Activated T-helper 17 cell treated with anti-CD3 and anti-CD28 coated beads, Interleukin-2, amount 50 U/mL, for 72 hours (primary cell): ENCODE results near the gene FANCC. TPM values are rescaled to one million over a fixed set of nuclear protein-coding genes. Genes with fewer than 3 reads are reported as not detected.
A peak's percentile ranks its signal among the peaks of the same experiment; 100 is the strongest.

Experiments
- ATAC-seq: fragments of 150-1000 bp; cut with Tn5 transposase; replicated peaks from 2 replicates; pipeline ENCODE4 v1.10.0; 2021; ENCODE audit warnings: mild to moderate bottlenecking, moderate library complexity
- H3K27ac Mint-ChIP-seq: one replicate; pipeline ENCODE4 v1.8.0; 2022; ENCODE audit warnings: mixed read lengths
- H3K27me3 Mint-ChIP-seq: one replicate; pipeline ENCODE4 v1.8.0; 2022; ENCODE audit warnings: mixed read lengths
- H3K36me3 Mint-ChIP-seq: one replicate; pipeline ENCODE4 v1.8.0; 2022; ENCODE audit warnings: low read depth, mild to moderate bottlenecking, mixed read lengths
- H3K4me1 Mint-ChIP-seq: one replicate; pipeline ENCODE4 v1.8.0; 2022; ENCODE audit warnings: mixed read lengths
- H3K4me3 Mint-ChIP-seq: one replicate; pipeline ENCODE4 v1.8.0; 2022; ENCODE audit warnings: mild to moderate bottlenecking, mixed read lengths
- H3K9me3 Mint-ChIP-seq: one replicate; pipeline ENCODE4 v1.8.0; 2022; ENCODE audit warnings: mixed read lengths
- total RNA-seq, 2 donors: library from RNA; stranded (reverse); gene quantifications; one replicate each; pipeline ENCODE4 v1.2.3, GENCODE V29; 2022

The FANCC gene
- total RNA-seq: 10 to 100 TPM in 1 of 2 donors, 1 to 10 TPM in 1; 8.8 to 13.8 TPM

GRCh38 chr9:95317119-95317892 lies at the start of gene FANCC:
FANCC (minus strand) TSS chr9:95317709; CDS start chr9:95249291, 68,418 bp downstream.
- no peaks in the 10 kb centered on the region for H3K27me3 Mint-ChIP-seq
- ATAC-seq: peak; percentile 91
- H3K36me3 Mint-ChIP-seq: no peaks in the 10 kb centered on the region
- peak within 1 kb of the TSS; percentile 85 for H3K27ac Mint-ChIP-seq
- H3K4me1 Mint-ChIP-seq: no peaks in the 10 kb centered on the region
- no peaks in the 10 kb centered on the region for H3K9me3 Mint-ChIP-seq
- H3K4me3 Mint-ChIP-seq: peak within 1 kb of the TSS; percentile 87

GRCh38 chr9:95366731-95367325 lies 49.3 kb upstream of the FANCC start:
- Mint-ChIP-seq H3K4me1 (no peaks in the 10 kb centered on the region), H3K4me3 (no peak overlapping the region), H3K27ac (no peak overlapping the region), H3K36me3 (no peaks in the 10 kb centered on the region), H3K9me3 (no peaks in the 10 kb centered on the region), H3K27me3 (peaks cover 36% of the 10 kb centered on the region)
- no peak for ATAC-seq

- no peak for ATAC-seq
- H3K4me1 Mint-ChIP-seq: no peaks in the 10 kb centered on the region
- no peaks in the 10 kb centered on the region for H3K36me3 Mint-ChIP-seq
- H3K4me3 Mint-ChIP-seq: no peak overlapping the region
- H3K27ac Mint-ChIP-seq: no peak overlapping the region
- no peaks in the 10 kb centered on the region for H3K9me3 Mint-ChIP-seq
- peaks cover 36% of the 10 kb centered on the region for H3K27me3 Mint-ChIP-seq
Observed at GRCh38 chr9:95365766-95366165, 48.3 kb upstream of the FANCC start.

- H3K27ac Mint-ChIP-seq: no peak overlapping the region
- no peaks in the 10 kb centered on the region for H3K4me1 Mint-ChIP-seq
- H3K27me3 Mint-ChIP-seq: peaks cover 25% of the 10 kb centered on the region
- H3K9me3 Mint-ChIP-seq: no peaks in the 10 kb centered on the region
- no peaks in the 10 kb centered on the region for H3K36me3 Mint-ChIP-seq
- no peak overlapping the region for H3K4me3 Mint-ChIP-seq
- ATAC-seq: no peak
Observed at GRCh38 chr9:95363051-95363841, 45.7 kb upstream of the FANCC start.

GRCh38 chr9:95360866-95361265 lies 43.4 kb upstream of the FANCC start:
- no peak for ATAC-seq
- H3K9me3 Mint-ChIP-seq: no peaks in the 10 kb centered on the region
- no peaks in the 10 kb centered on the region for H3K4me1 Mint-ChIP-seq
- no peak overlapping the region for H3K27ac Mint-ChIP-seq
- no peaks in the 10 kb centered on the region for H3K36me3 Mint-ChIP-seq
- peaks cover 24% of the 10 kb centered on the region for H3K27me3 Mint-ChIP-seq
- no peak overlapping the region for H3K4me3 Mint-ChIP-seq

- H3K36me3 Mint-ChIP-seq: no peaks in the 10 kb centered on the region
- H3K4me1 Mint-ChIP-seq: no peaks in the 10 kb centered on the region
- H3K27me3 Mint-ChIP-seq: peaks cover 23% of the 10 kb centered on the region
- no peaks in the 10 kb centered on the region for H3K9me3 Mint-ChIP-seq
- no peak overlapping the region for H3K27ac Mint-ChIP-seq
- H3K4me3 Mint-ChIP-seq: no peak overlapping the region
- no peak for ATAC-seq
Observed at GRCh38 chr9:95357316-95357715, 39.8 kb upstream of the FANCC start.

- Mint-ChIP-seq H3K4me1 (no peaks in the 10 kb centered on the region), H3K9me3 (no peaks in the 10 kb centered on the region), H3K27ac (no peak overlapping the region), H3K36me3 (no peaks in the 10 kb centered on the region), H3K4me3 (no peak overlapping the region), H3K27me3 (peaks cover 19% of the 10 kb centered on the region)
- no peak for ATAC-seq
Observed at GRCh38 chr9:95355500-95355899, 38.0 kb upstream of the FANCC start.

GRCh38 chr9:95351051-95351450 lies 33.5 kb upstream of the FANCC start:
- peaks cover 23% of the 10 kb centered on the region for H3K27me3 Mint-ChIP-seq
- ATAC-seq: no peak
- H3K4me3 Mint-ChIP-seq: no peak overlapping the region
- H3K4me1 Mint-ChIP-seq: no peaks in the 10 kb centered on the region
- no peak overlapping the region for H3K27ac Mint-ChIP-seq
- H3K9me3 Mint-ChIP-seq: no peaks in the 10 kb centered on the region
- H3K36me3 Mint-ChIP-seq: no peaks in the 10 kb centered on the region

- Mint-ChIP-seq H3K36me3 (no peaks in the 10 kb centered on the region), H3K4me1 (no peaks in the 10 kb centered on the region), H3K4me3 (peak overlapping the region; percentile 40), H3K9me3 (no peaks in the 10 kb centered on the region), H3K27me3 (peaks cover 20% of the 10 kb centered on the region), H3K27ac (no peak overlapping the region)
- ATAC-seq: no peak
Observed at GRCh38 chr9:95350266-95350665, 32.8 kb upstream of the FANCC start.

GRCh38 chr9:95349091-95350038 lies 31.9 kb upstream of the FANCC start:
- Mint-ChIP-seq H3K27me3 (peaks cover 15% of the 10 kb centered on the region), H3K4me1 (no peaks in the 10 kb centered on the region), H3K4me3 (peak overlapping the region; percentile 40), H3K36me3 (no peaks in the 10 kb centered on the region), H3K27ac (no peak overlapping the region), H3K9me3 (no peaks in the 10 kb centered on the region)
- ATAC-seq: no peak

- Mint-ChIP-seq H3K36me3 (no peaks in the 10 kb centered on the region), H3K27me3 (peaks cover 13% of the 10 kb centered on the region), H3K4me3 (no peak overlapping the region), H3K4me1 (peaks cover 5% of the 10 kb centered on the region), H3K27ac (no peak overlapping the region), H3K9me3 (no peaks in the 10 kb centered on the region)
- ATAC-seq: no peak
Observed at GRCh38 chr9:95346021-95346420, 28.5 kb upstream of the FANCC start.

- H3K27ac Mint-ChIP-seq: no peak overlapping the region
- peaks cover 5% of the 10 kb centered on the region for H3K4me1 Mint-ChIP-seq
- H3K27me3 Mint-ChIP-seq: peaks cover 11% of the 10 kb centered on the region
- no peaks in the 10 kb centered on the region for H3K36me3 Mint-ChIP-seq
- H3K9me3 Mint-ChIP-seq: no peaks in the 10 kb centered on the region
- no peak for ATAC-seq
- H3K4me3 Mint-ChIP-seq: no peak overlapping the region
Observed at GRCh38 chr9:95344735-95345325, 27.3 kb upstream of the FANCC start.

GRCh38 chr9:95343725-95344287 lies 26.3 kb upstream of the FANCC start:
- ATAC-seq: peak; percentile 78
- H3K27ac Mint-ChIP-seq: no peak overlapping the region
- H3K4me1 Mint-ChIP-seq: peaks cover 5% of the 10 kb centered on the region

More at GRCh38 chr9:95343725-95344287, 26.3 kb upstream of the FANCC start:
- Mint-ChIP-seq H3K36me3 (no peaks in the 10 kb centered on the region), H3K4me3 (no peak overlapping the region), H3K27me3 (peaks cover 10% of the 10 kb centered on the region), H3K9me3 (no peaks in the 10 kb centered on the region)
